CD4-positive, alpha-beta T cell (primary cell): ENCODE measurements around the gene MYD88. TPM values are rescaled to one million over a fixed set of nuclear protein-coding genes. Genes with fewer than 3 reads are reported as not detected.
A peak's percentile ranks its signal among the peaks of the same experiment; 100 is the strongest.

Experiments used
- ATAC-seq: fragments of 200-7000 bp; cut with Tn5 transposase; one replicate; pipeline ENCODE4 v1.10.0; 2022; ENCODE audit warnings: mild to moderate bottlenecking; ENCODE audit not compliant: poor library complexity
- CTCF ChIA-PET: fragments of 350-600 bp; sonication (Branson Sonifier 250); formaldehyde crosslinking; loops from one replicate; lab custom pipeline; 2021; ENCODE audit warnings: antibody characterized with exemption, inconsistent platforms; lab: Charles Lee
- POLR2A ChIA-PET: fragments of 350-600 bp; sonication (Branson Sonifier 250); formaldehyde crosslinking; loops from one replicate; lab custom pipeline; 2021; ENCODE audit warnings: antibody characterized with exemption, inconsistent platforms; lab: Charles Lee
- DNase-seq, 14 experiments: peaks; one replicate each; pipeline ENCODE4 v3.0.0-alpha.2; 2013 to 2020; ENCODE audit warnings: mixed read lengths in 2 of 14
- H3K27ac ChIP-seq, 2 donors: one replicate each; pipeline versions ENCODE4 v1.5.1 to v1.7.0; 2013; ENCODE audit warnings: low read length in 2 of 2, low read depth in 1 of 2, mild to moderate bottlenecking in 1 of 2
- H3K27me3 ChIP-seq, 2 experiments: 1 replicate in 1 of 2; 2 replicates in 1 of 2; pipeline versions ENCODE4 v1.6.1 to v1.7.0; 2013; ENCODE audit warnings: low read length in 2 of 2, control low read depth in 1 of 2, mild to moderate bottlenecking in 1 of 2, moderate library complexity in 1 of 2; ENCODE audit not compliant: insufficient read depth in 2 of 2, control insufficient read depth in 1 of 2
- H3K36me3 ChIP-seq: one replicate; pipeline ENCODE4 v1.6.1; 2013; ENCODE audit warnings: low read length, control low read depth; ENCODE audit not compliant: insufficient read depth
- H3K4me1 ChIP-seq: one replicate; pipeline ENCODE4 v1.6.1; 2013; ENCODE audit warnings: low read length, control low read depth; ENCODE audit not compliant: insufficient read depth
- H3K4me3 ChIP-seq: one replicate; pipeline ENCODE4 v1.5.1; 2013; ENCODE audit warnings: mild to moderate bottlenecking, low read length, moderate library complexity
- H3K9me3 ChIP-seq, 2 experiments: 1 replicate in 1 of 2; 2 replicates in 1 of 2; pipeline versions ENCODE4 v1.6.1 to v1.7.0; 2013; ENCODE audit warnings: low read length in 2 of 2, mild to moderate bottlenecking in 2 of 2, control low read depth in 1 of 2, moderate library complexity in 1 of 2; ENCODE audit not compliant: control insufficient read depth in 1 of 2, insufficient read depth in 1 of 2
- H3K27ac Mint-ChIP-seq: one replicate; pipeline ENCODE4 v1.8.0; 2020; ENCODE audit warnings: mixed read lengths
- H3K27me3 Mint-ChIP-seq: one replicate; pipeline ENCODE4 v1.8.0; 2021; ENCODE audit warnings: mixed read lengths
- H3K36me3 Mint-ChIP-seq: one replicate; pipeline ENCODE4 v1.8.0; 2021; ENCODE audit warnings: low read depth, mixed read lengths
- H3K4me1 Mint-ChIP-seq: one replicate; pipeline ENCODE4 v1.8.0; 2021; ENCODE audit warnings: low read depth, mixed read lengths
- H3K4me3 Mint-ChIP-seq: one replicate; pipeline ENCODE4 v1.8.0; 2020; ENCODE audit warnings: mild to moderate bottlenecking, mixed read lengths
- H3K9me3 Mint-ChIP-seq: one replicate; pipeline ENCODE4 v1.8.0; 2020; ENCODE audit warnings: mixed read lengths
- CTCF ChIP-seq: fragments of 200-600 bp; IDR thresholded peaks from one replicate; pipeline ENCODE4 v1.8.0; 2022; ENCODE audit warnings: antibody characterized with exemption, mild to moderate bottlenecking
- intact Hi-C, 2 experiments: fragments of 100-400 bp; cut with DNase I in 1 of 2; cut with micrococcal nuclease in 1 of 2; formaldehyde crosslinking; loops; one replicate each; pipeline versions ENCODE4 v1.15.1 to v1.9.0; 2023 to 2025; cut with DNase I, micrococcal nuclease
- total RNA-seq, 174 experiments: library from RNA in 2 of 174; stranded (reverse) in 2 of 174; gene quantifications; one replicate each; pipeline ENCODE4 v1.2.3 and lab custom pipeline; 2021 to 2026

The MYD88 gene
- total RNA-seq, 2 experiments from 2014 or later = 26.9 to 27.2 TPM

DNA sequence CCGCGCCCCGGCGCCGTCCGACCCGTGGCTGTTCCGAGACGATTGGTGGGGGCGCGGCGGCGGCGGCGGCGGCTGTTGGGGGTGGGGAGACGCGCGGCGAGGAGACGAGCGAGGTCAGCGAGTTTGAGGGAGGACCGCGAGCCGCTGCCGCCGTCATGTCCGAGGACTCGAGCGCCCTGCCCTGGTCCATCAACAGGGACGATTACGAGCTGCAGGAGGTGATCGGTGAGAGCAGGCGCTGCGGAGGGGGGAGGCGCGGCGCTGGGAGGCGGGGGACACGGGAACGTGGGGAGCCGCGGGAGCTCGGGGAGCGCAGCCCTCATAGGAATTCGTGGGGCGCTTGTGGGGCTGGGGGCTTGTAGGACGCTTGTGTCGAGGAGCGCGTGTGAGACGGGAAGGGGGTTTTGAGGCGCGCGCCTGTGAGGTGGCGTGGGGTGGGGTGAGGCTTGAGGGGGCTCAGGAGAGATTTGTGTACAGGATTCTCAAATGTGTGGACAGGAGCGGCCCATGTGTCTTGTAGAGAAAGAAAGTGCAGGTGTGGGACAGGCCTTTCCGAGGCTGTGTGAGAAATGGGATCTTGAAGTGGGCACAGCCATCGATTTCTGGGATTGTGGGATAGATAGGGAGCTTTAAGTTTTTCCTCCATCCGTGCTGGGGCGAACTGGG is 27.4 kb downstream of the MYD88 start:
- Histone ChIP-seq H3K4me3 (peak overlapping the region; percentile 80), H3K27ac (peak overlapping the region; percentile 98 to 100), H3K36me3 (no peaks in the 10 kb centered on the region), H3K27me3 (no peaks in the 10 kb centered on the region), H3K4me1 (peaks cover 40% of the 10 kb centered on the region), H3K9me3 (no peaks in the 10 kb centered on the region)
- Mint-ChIP-seq H3K9me3 (no peaks in the 10 kb centered on the region), H3K27me3 (no peaks in the 10 kb centered on the region), H3K27ac (peak overlapping the region; percentile 99), H3K36me3 (peaks cover 18% of the 10 kb centered on the region), H3K4me3 (peak overlapping the region; percentile 91), H3K4me1 (peaks cover 59% of the 10 kb centered on the region)
- TF ChIP-seq CTCF = no peak
- DNase-seq (peak in 2 of 14 experiments; percentile 10 to 29), ATAC-seq (no peak)
- intact Hi-C loops = loop anchor here (1.0 to 5.0 kb wide), 2 partner anchors 29 to 164 kb away; partner anchors contain the start of gene ACAA1 (in 1 of the 2)
- CTCF ChIA-PET = interaction anchor here (0.8 to 3.3 kb wide), 6 partner anchors 27 to 331 kb away, joined by 3 to 13 read pairs (median 3); partner anchors contain the start of genes ACAA1, EXOG, MYD88 and XYLB
- POLR2A ChIA-PET = interaction anchor here (0.7 to 5.5 kb wide), 22 partner anchors 10 to 1175 kb away, joined by 3 to 208 read pairs (median 4); partner anchors contain the start of genes ACAA1, DLEC1 and MYD88

- H3K4me1 Mint-ChIP-seq = peaks cover 76% of the 10 kb centered on the region
- no peaks in the 10 kb centered on the region for H3K9me3 Mint-ChIP-seq
- Histone ChIP-seq H3K4me3 (no peak overlapping the region), H3K27me3 (no peaks in the 10 kb centered on the region), H3K9me3 (no peaks in the 10 kb centered on the region), H3K36me3 (no peaks in the 10 kb centered on the region), H3K4me1 (peaks cover 40% of the 10 kb centered on the region), H3K27ac (no peak overlapping the region)
- POLR2A ChIA-PET = interaction anchor here (5.5 kb wide), 1 partner anchor 29 kb away, joined by 208 read pairs; the partner anchor contains the start of genes ACAA1 and MYD88
- intact Hi-C loops = loop anchor here in 1 of 2 experiments (5.0 kb wide), 1 partner anchor 165 kb away; no protein-coding TSS in a partner anchor
- CTCF ChIA-PET = interaction anchor here (0.7 to 1.2 kb wide), 4 partner anchors 25 to 329 kb away, joined by 3 to 4 read pairs (median 3); partner anchors contain the start of genes EXOG and PLCD1
- peak overlapping the region; percentile 99 for H3K27ac Mint-ChIP-seq
- no peak for DNase-seq
- ATAC-seq = no peak
- peak overlapping the region; percentile 91 for H3K4me3 Mint-ChIP-seq
- peaks cover 18% of the 10 kb centered on the region for H3K36me3 Mint-ChIP-seq
- TF ChIP-seq CTCF = no peak
- no peaks in the 10 kb centered on the region for H3K27me3 Mint-ChIP-seq
Observed at GRCh38 chr3:38167591-38167990, 29.1 kb downstream of the MYD88 start.

GRCh38 chr3:38168151-38169026 is 29.9 kb downstream of the MYD88 start:
- Histone ChIP-seq H3K9me3 (no peaks in the 10 kb centered on the region), H3K4me1 (peaks cover 43% of the 10 kb centered on the region), H3K4me3 (no peak overlapping the region), H3K27ac (no peak overlapping the region), H3K36me3 (no peaks in the 10 kb centered on the region), H3K27me3 (no peaks in the 10 kb centered on the region)
- no peaks in the 10 kb centered on the region for H3K27me3 Mint-ChIP-seq
- H3K36me3 Mint-ChIP-seq = peaks cover 18% of the 10 kb centered on the region
- intact Hi-C loops = loop anchor here in 1 of 2 experiments (1.0 to 5.0 kb wide), 2 partner anchors 32 to 166 kb away; no protein-coding TSS in a partner anchor
- H3K9me3 Mint-ChIP-seq = no peaks in the 10 kb centered on the region
- ATAC-seq (no peak), DNase-seq (no peak)
- H3K4me3 Mint-ChIP-seq = peak overlapping the region; percentile 91
- no peak for TF ChIP-seq CTCF
- H3K4me1 Mint-ChIP-seq = peaks cover 83% of the 10 kb centered on the region
- peak overlapping the region; percentile 99 for H3K27ac Mint-ChIP-seq
- ChIA-PET CTCF (no interaction called here), POLR2A (no interaction called here)
